GM21717 (cell line): ENCODE data around the gene DDX6.
"Not testable (repeated sequence)": the region's sequence is repeated elsewhere in the genome, so short reads cannot be mapped to it uniquely, and the experiment has no call there.

Experiments
- ATAC-seq: cut with Tn5 transposase; IDR thresholded peaks from one replicate; pipeline ENCODE4 v1.9.1; 2021; ENCODE audit warnings: mild to moderate bottlenecking, moderate library complexity; ENCODE audit not compliant: unreplicated experiment

Gene DDX6

GRCh38 chr11:118791961-118792569, 1.1 kb upstream of the DDX6 start:
- no peak for ATAC-seq

- ATAC-seq, result peak; percentile 26
Measured at GRCh38 chr11:118790357-118791110, 430 bp downstream of the DDX6 start.

- ATAC-seq, result peak; percentile 1
Measured at GRCh38 chr11:118789501-118790356, 1.2 kb downstream of the DDX6 start.

- no peak for ATAC-seq
Measured at GRCh38 chr11:118786657-118787056, 4.3 kb downstream of the DDX6 start.

- ATAC-seq, result no peak
Measured at GRCh38 chr11:118785362-118785761, 5.6 kb downstream of the DDX6 start.

- no peak for ATAC-seq
Measured at GRCh38 chr11:118783724-118784495, 7.1 kb downstream of the DDX6 start.

GRCh38 chr11:118783324-118783723, 7.6 kb downstream of the DDX6 start:
- ATAC-seq, result not testable (repeated sequence)

GRCh38 chr11:118778898-118779297, 12.1 kb downstream of the DDX6 start:
- ATAC-seq, result no peak

DNA sequence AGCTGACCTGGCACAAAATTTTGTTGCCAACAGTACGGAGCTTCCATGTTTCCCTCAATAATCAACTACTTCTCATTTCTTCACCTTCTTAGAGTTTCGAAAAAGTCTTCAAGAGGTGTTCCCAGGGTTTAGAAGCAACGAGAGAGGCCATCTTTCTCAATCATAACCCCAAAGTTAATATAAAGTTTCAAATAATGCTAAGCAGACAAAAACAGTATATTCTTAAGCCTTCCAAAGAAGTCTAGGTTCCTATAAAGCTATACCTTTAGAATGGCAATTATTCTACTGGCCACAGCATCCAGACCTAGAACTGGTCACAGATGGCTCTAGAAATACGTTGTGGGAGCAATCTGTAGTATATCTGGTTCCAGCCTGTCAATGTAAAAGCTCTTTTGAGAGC, 16.9 kb downstream of the DDX6 start:
- no peak for ATAC-seq

DNA sequence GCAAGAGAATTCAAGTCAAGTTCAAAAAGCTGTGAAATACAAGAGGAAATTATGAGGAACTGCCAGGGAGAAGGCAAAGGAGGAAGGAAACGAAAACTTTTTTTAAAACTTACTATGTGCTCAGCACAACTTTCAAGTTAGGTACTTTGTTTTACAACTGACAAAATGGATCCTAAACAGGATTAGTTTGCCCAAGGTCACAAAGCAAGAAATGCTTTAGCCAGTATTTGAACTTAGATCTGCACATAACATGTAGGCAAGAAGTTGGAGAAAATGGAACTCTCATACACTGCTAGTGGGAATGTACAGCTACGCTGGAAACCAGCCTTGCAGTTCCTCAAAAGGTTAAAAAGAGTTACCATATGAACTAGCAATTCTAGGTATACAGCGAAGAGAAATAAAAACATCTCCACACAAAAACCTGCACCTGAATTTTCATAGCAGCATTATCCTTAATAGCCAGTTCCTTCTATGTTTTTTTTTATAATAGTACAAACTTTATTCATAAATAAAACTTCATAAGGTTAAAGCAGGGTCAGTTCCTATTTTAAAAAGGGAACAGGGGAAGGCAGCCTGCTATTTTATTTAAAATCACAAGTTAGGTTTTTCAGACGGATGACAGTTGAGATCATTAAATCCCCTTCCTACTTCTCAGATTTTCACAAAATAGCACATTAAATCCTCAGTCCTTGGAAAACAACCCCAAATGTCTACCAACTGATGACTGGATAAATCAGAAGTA, 19.2 kb downstream of the DDX6 start:
- ATAC-seq, result no peak

GRCh38 chr11:118768690-118769089, 22.3 kb downstream of the DDX6 start:
- no peak for ATAC-seq

- ATAC-seq, result no peak
Measured at GRCh38 chr11:118766035-118766434, 24.9 kb downstream of the DDX6 start.

DNA sequence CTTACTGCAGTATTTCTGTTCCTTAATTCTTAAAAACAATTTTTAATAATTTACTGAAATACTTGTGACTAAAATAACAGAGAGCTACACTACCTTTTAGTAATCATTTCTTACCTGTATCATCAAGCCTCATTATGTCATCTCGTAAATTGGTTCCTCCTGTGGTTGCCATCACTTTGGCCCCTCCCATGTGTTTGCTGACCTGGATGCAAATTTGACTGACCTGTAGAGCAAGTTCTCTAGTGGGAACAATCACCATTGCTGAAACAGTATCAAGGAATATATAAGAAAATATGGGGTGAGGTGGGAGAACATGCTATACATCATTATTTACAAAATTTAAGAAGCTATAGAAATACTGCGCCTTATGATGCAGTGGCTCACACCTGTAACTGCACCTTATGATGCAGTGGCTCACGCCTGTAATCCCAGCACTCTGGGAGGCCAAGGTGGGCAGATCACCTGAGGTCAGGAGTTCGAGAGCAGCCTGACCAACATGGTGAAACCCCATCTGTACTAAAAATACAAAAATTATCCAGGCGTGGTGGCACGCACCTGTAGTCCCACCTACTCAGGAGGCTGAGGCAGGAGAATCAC, 25.8 kb downstream of the DDX6 start:
- ATAC-seq, result not testable (repeated sequence)

- no peak for ATAC-seq
Measured at GRCh38 chr11:118763041-118763440, 27.9 kb downstream of the DDX6 start.

DNA sequence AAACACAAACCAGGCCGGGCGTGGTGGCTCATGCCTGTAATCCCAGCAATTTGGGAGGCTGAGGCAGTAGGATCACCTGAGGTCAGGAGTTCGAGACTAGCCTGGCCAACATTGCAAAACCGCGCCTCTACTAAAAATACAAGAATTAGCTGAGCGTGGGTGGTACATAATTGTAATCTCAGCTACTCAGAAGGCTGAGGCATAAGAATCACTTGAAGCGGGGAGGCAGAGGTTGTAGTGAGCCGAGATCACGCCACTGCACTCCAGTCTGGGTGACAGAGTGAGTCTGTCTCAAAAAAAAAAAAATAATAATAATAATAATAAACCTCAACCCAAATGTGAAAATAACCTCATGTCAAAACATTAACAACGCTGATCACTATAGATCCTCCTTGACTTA, 29.0 kb downstream of the DDX6 start:
- not testable (repeated sequence) for ATAC-seq

DNA sequence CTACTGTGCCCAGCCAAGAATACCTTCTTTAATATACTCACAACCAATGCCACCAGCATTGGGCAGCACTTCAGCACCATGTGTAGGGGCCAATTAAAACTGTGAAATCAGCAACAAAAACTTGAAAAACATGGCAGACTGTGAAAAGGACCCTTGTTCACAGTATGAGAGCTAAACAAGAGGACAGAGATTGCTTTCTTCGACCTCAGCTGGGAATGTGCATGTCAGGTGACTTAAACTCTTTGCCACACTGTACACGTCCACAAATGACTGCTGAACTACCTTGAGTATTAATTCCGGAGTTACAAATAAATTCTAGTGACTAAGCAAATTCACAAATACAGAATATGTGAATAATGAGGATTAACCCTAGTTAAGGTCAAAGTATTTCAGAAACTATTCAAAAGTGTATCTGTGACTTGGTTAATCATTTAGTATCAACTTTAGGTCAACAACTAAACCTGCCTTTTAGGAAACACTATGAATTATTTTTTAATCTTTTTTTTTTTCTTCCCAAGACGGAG, 33.0 kb downstream of the DDX6 start:
- no peak for ATAC-seq

GRCh38 chr11:118752654-118753053, 38.3 kb downstream of the DDX6 start:
- ATAC-seq, result no peak

DNA sequence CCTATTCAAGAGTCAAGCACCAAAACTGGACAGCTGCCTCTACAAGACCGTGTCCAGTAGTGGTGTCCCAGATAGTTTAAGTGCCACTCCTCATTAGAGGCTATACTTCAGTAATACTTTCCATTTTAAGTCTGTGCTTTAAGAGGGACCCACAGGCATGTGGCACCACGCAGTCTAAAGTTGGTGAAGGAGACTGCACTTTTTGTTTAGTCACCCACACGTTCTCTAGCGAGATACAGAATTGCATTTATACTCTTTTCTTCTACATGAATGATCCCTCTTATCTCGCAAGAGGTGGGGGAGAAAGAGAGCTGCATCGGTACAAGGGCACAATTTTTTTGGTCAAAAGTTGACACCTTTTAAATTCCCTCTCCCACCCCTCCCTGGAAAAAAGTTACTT, 41.5 kb downstream of the DDX6 start:
- ATAC-seq, result no peak

DNA sequence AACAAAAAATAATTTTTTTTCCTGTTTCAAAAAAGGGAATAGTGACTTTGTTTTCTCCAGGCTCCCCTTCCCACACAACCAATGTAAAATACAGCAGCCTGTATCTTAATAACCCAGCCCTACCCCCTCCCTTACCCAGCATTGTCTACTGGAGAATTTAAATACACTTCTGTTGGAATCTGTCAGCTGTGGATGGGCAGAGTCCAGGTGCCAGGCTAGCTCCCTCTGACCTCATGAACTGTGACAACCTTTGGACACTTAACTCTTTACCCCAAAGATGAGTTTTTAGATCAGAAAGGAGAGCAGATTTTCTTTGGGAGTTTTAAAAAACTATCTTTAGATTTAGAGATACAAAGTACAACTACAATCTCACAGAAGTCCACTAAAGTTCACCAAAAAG, 42.9 kb downstream of the DDX6 start:
- ATAC-seq, result no peak
